ENCODE measurements around the gene PPP2R3A.
A peak's percentile ranks its signal among the peaks of the same experiment; 100 is the strongest.

PPP2R3A gene

GRCh38 chr3:135965506-135966270, at the start of gene PPP2R3A:
Gene PPP2R3A (plus strand): TSS chr3:135965728. CDS start chr3:136001499, 35,771 bp downstream.
- peak within 1 kb of the TSS; percentile 65 to 82 (median 77) for H3K4me2 ChIP-seq
- H3K36me3 ChIP-seq = no peaks in the 10 kb centered on the region
- H3K4me3 ChIP-seq = peak within 1 kb of the TSS; percentile 56 to 76 (median 68)
- peak within 1 kb of the TSS in 9 of 11 experiments; percentile 11 to 59 (median 39); a peak in 14 of 22 replicates for H3K27ac ChIP-seq
- no peaks in the 10 kb centered on the region for H3K27me3 ChIP-seq
- no peaks in the 10 kb centered on the region for H4K20me1 ChIP-seq
- peaks cover 7 to 21% (median 13%) of the 10 kb centered on the region in 11 experiments; a peak in 21 of 22 replicates for H3K9me3 ChIP-seq (replicated peaks in 1 of 11)
- peaks cover 0 to 12% (median 6%) of the 10 kb centered on the region in 10 experiments; a peak in 12 of 20 replicates for H3K4me1 ChIP-seq
- H3K9ac ChIP-seq = peak within 1 kb of the TSS; percentile 62 to 77 (median 71)
- no peak for TF ChIP-seq Cebpa-rat (IDR thresholded peaks at IDR 0.05)

GRCh38 chr3:135916310-135916709, 49.2 kb upstream of the PPP2R3A start:
- Histone ChIP-seq H3K4me2 (no peak overlapping the region), H3K9ac (no peak overlapping the region), H3K27me3 (no peaks in the 10 kb centered on the region), H3K9me3 (replicated peaks in 1 of 11) (no peaks in the 10 kb centered on the region), H3K27ac (no peak overlapping the region), H4K20me1 (no peaks in the 10 kb centered on the region), H3K4me1 (peaks cover 0 to 4% (median 0%) of the 10 kb centered on the region in 10 experiments; a peak in 1 of 20 replicates), H3K4me3 (no peak overlapping the region), H3K36me3 (no peaks in the 10 kb centered on the region)
- no peak for TF ChIP-seq Cebpa-rat (IDR thresholded peaks at IDR 0.05)

GRCh38 chr3:135917076-135917475, 48.5 kb upstream of the PPP2R3A start:
- TF ChIP-seq Cebpa-rat (IDR thresholded peaks at IDR 0.05) = no peak
- H3K36me3 ChIP-seq = no peaks in the 10 kb centered on the region
- no peak overlapping the region for H3K4me2 ChIP-seq
- no peak overlapping the region for H3K9ac ChIP-seq
- no peak overlapping the region for H3K27ac ChIP-seq
- H3K4me1 ChIP-seq = peaks cover 0 to 4% (median 0%) of the 10 kb centered on the region in 10 experiments; a peak in 1 of 20 replicates
- no peaks in the 10 kb centered on the region for H3K9me3 ChIP-seq (replicated peaks in 1 of 11)
- H4K20me1 ChIP-seq = no peaks in the 10 kb centered on the region
- H3K27me3 ChIP-seq = no peaks in the 10 kb centered on the region
- no peak overlapping the region for H3K4me3 ChIP-seq

GRCh38 chr3:135917927-135918597, 47.5 kb upstream of the PPP2R3A start:
- H3K9ac ChIP-seq = no peak overlapping the region
- H3K4me1 ChIP-seq = peaks cover 0 to 4% (median 0%) of the 10 kb centered on the region in 10 experiments; a peak in 1 of 20 replicates
- no peak overlapping the region for H3K4me2 ChIP-seq
- H3K9me3 ChIP-seq (replicated peaks in 1 of 11) = no peaks in the 10 kb centered on the region
- no peak overlapping the region for H3K4me3 ChIP-seq
- H3K27me3 ChIP-seq = no peaks in the 10 kb centered on the region
- no peaks in the 10 kb centered on the region for H4K20me1 ChIP-seq
- no peak for TF ChIP-seq Cebpa-rat (IDR thresholded peaks at IDR 0.05)
- H3K36me3 ChIP-seq = no peaks in the 10 kb centered on the region
- no peak overlapping the region for H3K27ac ChIP-seq

- no peak for TF ChIP-seq Cebpa-rat (IDR thresholded peaks at IDR 0.05)
- no peaks in the 10 kb centered on the region for H3K27me3 ChIP-seq
- no peak overlapping the region for H3K27ac ChIP-seq
- H3K9me3 ChIP-seq (replicated peaks in 1 of 11) = no peaks in the 10 kb centered on the region
- H3K36me3 ChIP-seq = no peaks in the 10 kb centered on the region
- no peaks in the 10 kb centered on the region for H4K20me1 ChIP-seq
- H3K9ac ChIP-seq = no peak overlapping the region
- peaks cover 0 to 4% (median 0%) of the 10 kb centered on the region in 10 experiments; a peak in 1 of 20 replicates for H3K4me1 ChIP-seq
- H3K4me2 ChIP-seq = no peak overlapping the region
- no peak overlapping the region for H3K4me3 ChIP-seq
Measured at GRCh38 chr3:135918600-135918999, 46.9 kb upstream of the PPP2R3A start.

GRCh38 chr3:135920275-135920674, 45.3 kb upstream of the PPP2R3A start:
- Histone ChIP-seq H3K4me3 (no peak overlapping the region), H3K4me1 (peaks cover 0 to 4% (median 0%) of the 10 kb centered on the region in 10 experiments; a peak in 1 of 20 replicates), H4K20me1 (no peaks in the 10 kb centered on the region), H3K9me3 (replicated peaks in 1 of 11) (no peaks in the 10 kb centered on the region), H3K36me3 (no peaks in the 10 kb centered on the region), H3K9ac (no peak overlapping the region), H3K27ac (no peak overlapping the region), H3K4me2 (no peak overlapping the region), H3K27me3 (no peaks in the 10 kb centered on the region)
- TF ChIP-seq Cebpa-rat (IDR thresholded peaks at IDR 0.05) = no peak

- Histone ChIP-seq H3K9ac (no peak overlapping the region), H3K9me3 (replicated peaks in 1 of 11) (no peaks in the 10 kb centered on the region), H3K36me3 (no peaks in the 10 kb centered on the region), H3K4me1 (no peaks in the 10 kb centered on the region), H4K20me1 (no peaks in the 10 kb centered on the region), H3K4me3 (no peak overlapping the region), H3K27me3 (no peaks in the 10 kb centered on the region), H3K4me2 (no peak overlapping the region), H3K27ac (no peak overlapping the region)
- no peak for TF ChIP-seq Cebpa-rat (IDR thresholded peaks at IDR 0.05)
Measured at GRCh38 chr3:135922903-135923250, 42.7 kb upstream of the PPP2R3A start.

GRCh38 chr3:135924506-135924905, 41.0 kb upstream of the PPP2R3A start:
- Histone ChIP-seq H4K20me1 (no peaks in the 10 kb centered on the region), H3K36me3 (no peaks in the 10 kb centered on the region), H3K27ac (no peak overlapping the region), H3K4me1 (no peaks in the 10 kb centered on the region), H3K9ac (no peak overlapping the region), H3K9me3 (replicated peaks in 1 of 11) (no peaks in the 10 kb centered on the region), H3K4me3 (no peak overlapping the region), H3K4me2 (no peak overlapping the region), H3K27me3 (no peaks in the 10 kb centered on the region)
- no peak for TF ChIP-seq Cebpa-rat (IDR thresholded peaks at IDR 0.05)

GRCh38 chr3:135926664-135927063, 38.9 kb upstream of the PPP2R3A start:
- no peak overlapping the region for H3K27ac ChIP-seq
- no peaks in the 10 kb centered on the region for H3K36me3 ChIP-seq
- H3K4me2 ChIP-seq = no peak overlapping the region
- TF ChIP-seq Cebpa-rat (IDR thresholded peaks at IDR 0.05) = no peak
- no peaks in the 10 kb centered on the region for H3K9me3 ChIP-seq (replicated peaks in 1 of 11)
- H3K9ac ChIP-seq = no peak overlapping the region
- no peaks in the 10 kb centered on the region for H3K4me1 ChIP-seq
- H3K4me3 ChIP-seq = no peak overlapping the region
- H4K20me1 ChIP-seq = no peaks in the 10 kb centered on the region
- no peaks in the 10 kb centered on the region for H3K27me3 ChIP-seq

All from BLaER1 treated with 17β-estradiol and CSF1 and Interleukin-3, amounts not matched to agents 10 nM and 100 nM (cell line).